ENCODE data around the gene SOX6.
"Not testable (repeated sequence)": the region's sequence is repeated elsewhere in the genome, so short reads cannot be mapped to it uniquely, and the experiment has no call there.

The SOX6 gene

DNA sequence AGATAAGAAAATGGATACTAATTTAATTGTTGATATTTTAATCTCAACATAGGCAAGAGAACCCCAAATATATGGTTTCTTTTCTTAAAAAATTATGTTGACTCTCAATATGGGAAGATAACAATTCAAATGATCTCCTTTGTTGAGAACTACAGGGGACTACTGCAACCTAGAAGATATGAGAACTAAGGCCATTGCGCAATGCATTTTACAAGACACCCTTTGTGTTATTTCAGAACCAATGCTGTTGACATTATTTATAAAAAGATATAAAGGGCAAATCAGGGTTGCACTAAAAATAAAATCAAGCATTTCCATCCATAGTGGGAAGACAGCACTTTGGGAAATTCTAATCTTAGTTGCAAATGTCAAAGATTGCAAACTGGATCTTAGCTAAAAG is 322.3 kb downstream of the SOX6 start:
- no peak for DNase-seq (ENCODE audit: low spot score)

DNA sequence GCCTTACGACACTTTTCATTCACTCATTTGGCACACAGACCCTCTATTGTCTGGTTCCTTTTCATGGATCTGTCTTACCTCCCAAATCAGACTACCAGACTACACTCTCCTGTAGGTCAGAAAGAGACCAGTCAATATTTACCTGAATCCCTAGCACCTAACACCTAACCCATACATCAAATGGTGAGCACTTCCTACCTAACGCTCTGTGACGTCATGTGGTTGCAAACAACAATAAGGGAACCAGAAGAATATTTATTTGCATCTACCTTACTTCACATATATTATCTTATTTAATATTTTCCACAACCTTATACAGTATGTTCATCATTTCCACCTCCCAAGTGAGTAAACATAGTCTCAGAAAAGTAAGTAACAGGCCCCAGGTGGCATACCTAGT is 323.4 kb downstream of the SOX6 start:
- no peak for DNase-seq (ENCODE audit: low spot score)

DNA sequence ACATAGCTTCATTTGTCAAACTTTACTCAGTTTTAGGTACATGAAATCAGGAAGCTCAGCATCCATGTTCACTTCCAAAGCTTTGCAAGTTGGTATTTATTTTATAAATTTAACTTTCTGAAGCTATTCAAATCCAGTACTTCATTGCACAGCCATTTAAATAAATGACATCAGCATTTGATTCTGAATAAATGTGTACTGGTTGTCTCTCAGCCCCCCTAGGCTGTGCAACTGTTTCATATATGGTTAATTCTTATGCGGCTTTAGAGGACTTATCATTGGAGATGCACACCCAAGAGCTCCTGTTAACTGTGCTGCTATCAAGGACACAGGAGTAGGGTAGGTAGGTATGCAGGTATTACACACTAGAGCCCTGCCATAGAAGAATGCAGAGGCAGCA is 325.1 kb downstream of the SOX6 start:
- DNase-seq (ENCODE audit: low spot score): no peak

DNA sequence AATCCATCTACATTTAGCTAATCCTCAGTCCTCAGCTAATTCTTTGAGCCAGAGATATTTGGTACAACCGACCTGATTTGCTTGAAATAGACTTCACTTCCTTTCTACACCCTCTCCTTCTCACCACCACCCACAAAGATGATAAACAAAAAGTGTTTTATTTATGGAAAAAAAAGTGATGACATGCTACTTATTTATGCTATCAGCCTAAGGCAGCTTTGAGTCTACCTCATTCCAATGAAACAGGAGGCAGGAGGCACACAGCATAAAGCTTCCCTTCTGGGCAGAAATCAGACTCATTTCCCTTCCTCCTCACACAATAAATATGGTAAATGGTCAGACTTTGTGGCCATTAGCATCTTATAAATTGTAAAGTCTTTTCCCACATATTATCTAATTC is 325.7 kb downstream of the SOX6 start:
- no peak for DNase-seq (ENCODE audit: low spot score)

DNA sequence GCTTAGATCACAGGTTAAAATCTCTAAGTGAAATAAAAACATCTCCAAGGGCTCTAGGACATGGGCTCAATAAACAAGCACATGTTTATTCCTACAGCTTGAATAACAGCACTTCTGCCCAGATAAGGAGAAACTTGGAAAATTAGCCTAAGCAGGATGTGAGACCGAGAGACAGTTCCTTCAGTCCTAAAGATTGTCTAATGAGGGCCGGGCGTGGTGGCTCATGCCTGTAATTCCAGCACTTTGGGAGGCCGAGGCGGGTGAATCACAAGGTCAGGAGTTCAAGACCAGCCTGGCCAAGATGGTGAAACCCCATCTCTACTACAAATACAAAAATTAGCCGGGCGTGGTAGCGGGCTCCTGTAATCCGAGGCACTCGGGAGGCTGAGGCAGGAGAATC is 327.2 kb downstream of the SOX6 start:
- not testable (repeated sequence) for DNase-seq (ENCODE audit: low spot score)

DNA sequence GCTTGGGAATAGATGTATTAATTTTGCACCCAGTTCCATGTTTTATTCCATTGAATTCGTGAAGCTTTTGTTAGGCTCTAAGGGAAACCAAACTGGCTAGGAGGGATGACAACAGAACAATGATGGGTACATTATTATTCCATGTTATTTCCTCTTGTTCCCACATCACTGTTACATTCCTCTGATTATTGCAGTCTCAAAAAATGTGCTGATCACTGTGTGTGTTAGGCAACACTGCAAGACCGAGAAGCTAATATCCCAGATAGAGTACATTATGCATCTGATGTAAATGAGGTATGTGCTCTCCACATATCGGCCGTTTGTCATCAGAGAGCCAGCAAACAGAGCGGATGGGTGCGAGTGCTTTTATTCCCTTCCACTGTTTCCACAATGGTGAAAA is 327.9 kb downstream of the SOX6 start:
- no peak for DNase-seq (ENCODE audit: low spot score)

DNA sequence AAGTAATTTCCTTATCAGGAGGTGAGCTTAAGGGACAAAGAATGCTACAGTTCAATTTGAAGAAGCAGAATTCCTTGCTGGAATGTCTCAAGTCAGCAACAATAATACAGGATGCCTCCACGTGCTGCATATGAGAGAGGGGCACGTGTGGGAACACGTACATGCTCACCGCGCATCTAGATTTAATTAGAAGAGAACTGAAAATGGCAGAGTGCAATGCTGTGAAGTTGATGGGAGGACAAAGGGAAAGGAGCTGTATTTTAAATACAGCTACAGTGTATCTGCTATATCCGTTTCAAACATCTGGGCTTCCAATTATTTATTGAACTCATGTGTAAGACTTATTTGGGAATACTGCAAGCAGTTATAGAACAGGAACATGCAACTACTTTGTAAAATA is 328.7 kb downstream of the SOX6 start:
- DNase-seq (ENCODE audit: low spot score): no peak

DNA sequence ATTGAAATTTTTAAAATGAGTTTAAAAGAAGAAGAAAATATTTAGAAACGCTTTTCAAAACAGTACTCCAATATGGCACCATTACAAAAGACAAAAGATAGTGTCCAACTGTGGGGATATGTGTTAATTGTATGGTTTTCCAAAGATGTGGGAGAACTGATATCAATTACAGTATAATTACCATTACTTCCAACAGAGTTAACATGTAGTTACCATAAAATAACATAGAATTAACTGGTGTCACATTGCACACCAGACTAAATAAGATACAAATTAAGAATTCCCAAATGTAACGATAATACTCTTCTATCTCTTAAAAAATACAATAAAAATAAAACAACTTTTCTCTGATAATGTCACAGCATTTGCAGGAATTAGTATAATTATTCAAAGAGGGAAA is 329.5 kb downstream of the SOX6 start:
- DNase-seq (ENCODE audit: low spot score): no peak

DNA sequence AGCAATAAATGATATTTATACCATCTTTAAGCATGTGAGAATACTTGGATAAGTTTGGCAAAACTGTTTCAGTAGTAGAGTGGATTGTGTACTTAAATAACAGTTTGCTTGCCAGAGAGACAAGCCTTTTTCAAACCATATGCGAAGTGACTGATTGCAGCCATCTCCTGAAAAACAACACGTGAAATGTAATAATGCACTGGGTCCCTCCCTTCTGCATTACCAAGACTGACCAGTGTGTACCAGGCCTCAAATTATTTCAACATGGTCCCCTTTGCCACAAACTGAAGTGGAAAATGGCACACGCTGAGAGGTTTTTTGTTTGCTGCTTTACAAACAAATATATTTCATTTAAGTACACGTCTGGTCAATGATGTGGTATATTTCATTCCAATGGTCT is 337.4 kb downstream of the SOX6 start:
- no peak for DNase-seq (ENCODE audit: low spot score)

DNA sequence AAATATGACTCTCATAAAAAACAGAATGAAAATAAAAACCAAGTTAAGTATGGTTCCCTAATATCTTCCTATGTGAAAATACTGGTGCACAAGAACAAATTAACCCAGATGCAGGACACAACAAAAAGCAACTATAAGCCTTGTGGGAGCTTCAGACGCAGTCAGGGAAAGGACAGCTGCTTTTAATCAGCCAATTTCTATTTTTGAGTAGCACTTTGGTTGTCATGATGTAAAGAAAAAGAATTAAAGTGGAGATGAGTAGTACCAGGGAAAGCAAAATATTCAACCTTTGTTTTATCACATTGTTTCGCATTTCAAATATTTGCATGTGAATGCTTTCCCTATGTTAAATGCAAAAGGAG is 339.9 kb downstream of the SOX6 start:
- no peak for DNase-seq (ENCODE audit: low spot score)

DNA sequence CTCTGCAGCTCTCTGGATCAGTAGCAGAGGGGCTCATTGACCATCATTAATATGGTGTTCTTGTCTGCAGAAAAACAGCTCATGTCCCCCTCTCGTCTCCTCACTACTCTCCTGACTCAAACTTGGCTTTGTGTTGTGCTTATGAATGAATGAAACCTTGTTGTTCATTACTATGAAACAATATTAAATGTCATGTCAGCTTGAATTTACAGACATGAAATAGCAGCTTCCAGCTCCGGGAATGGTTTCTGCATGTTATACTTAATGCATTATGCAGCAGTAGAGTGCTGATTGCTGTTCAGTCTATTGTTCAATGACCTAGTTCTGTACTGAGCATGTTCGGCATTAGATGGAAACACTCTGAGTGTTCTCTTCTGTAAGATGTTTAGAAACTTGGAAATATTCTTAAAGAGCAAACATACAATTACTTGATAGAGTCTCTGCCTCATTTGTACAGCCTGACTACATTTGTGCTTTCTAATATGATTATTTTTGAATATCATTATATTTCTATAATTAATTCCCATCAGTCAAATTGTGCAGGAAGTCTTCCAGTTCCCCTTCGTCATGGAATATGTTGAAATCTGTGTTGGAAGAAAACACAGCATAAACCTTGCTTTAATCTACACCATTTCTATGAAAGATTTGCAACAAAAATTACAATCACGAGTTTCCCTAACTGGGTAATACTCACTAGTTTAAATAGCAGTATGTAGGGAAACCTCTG is 340.4 kb downstream of the SOX6 start:
- DNase-seq (ENCODE audit: low spot score): no peak

DNA sequence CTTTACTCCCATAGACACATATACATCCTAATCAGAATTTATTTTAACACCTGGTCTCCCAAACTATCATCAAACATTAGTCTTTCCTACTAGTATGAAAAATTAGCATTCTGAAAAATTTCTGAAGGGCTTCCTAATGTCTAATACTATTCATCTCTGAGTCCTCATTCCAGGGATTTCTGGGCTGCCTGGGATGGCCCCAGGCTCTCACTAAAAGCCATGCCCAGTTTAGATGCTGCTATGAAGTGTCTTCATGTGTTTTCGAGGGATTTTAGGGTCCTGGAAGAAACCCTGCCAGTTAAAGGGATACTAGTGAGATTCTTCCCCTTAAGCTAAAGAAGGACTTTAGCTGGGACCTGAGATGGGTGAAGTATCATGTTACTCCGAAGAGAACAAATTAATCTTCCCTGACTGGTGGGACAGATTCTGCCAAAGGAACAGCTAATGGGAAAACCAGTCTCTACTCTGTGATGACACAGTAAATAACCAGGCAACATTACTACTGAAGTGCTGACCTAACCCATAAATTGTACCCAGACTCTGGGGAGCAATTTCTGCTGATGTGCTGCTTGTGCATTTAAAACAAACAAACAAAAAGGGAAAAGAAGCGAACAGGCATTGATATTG is 342.6 kb downstream of the SOX6 start:
- no peak for DNase-seq (ENCODE audit: low spot score)

DNA sequence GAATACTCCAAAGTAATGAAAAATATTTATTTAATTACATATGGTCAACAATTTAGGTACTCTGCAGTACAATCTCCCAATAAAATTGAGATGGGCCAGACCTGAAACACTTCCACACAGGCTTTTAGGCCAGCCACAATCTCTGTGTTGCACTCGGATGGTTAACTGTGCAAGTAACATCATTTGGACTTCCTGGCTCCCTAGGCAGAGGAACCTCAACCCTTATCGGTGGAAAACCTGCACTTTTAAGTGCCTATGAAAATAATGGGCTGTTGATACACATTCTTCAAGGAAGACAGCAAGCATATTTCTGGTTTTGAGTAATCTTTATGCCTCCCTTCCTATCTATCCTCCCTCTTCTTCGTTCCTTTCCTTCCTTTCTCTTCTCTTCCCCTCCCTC is 343.1 kb downstream of the SOX6 start:
- DNase-seq (ENCODE audit: low spot score): no peak

DNA sequence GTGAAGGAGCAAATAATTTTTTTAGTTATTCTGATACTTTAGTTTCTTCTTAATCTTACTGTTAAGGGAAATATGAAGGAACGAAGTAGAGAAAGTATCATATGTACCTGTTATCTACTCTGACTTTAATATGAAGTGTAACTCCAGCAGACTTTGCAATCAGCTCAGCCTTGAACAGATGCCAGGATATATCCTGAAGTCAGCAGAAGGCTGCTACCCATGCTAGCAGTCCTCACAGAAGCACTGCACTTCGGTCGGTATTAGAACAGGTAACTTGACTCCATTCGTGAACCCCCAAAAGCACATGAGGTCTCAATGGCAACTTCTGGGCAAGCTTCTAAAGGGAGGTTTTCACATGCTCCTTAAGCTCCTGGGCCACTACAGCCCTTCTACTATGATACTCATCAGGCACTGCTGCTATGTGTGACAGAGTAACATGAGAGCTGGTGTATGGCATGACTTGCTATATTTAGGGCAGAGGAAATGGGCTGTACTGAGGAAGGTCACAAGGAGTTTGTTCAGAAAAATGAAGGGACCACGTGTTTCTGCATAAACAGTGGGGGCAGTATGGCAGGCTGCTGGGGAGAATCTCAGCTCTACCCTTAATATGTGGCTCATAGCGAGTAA is 344.1 kb downstream of the SOX6 start:
- DNase-seq (ENCODE audit: low spot score): no peak

DNA sequence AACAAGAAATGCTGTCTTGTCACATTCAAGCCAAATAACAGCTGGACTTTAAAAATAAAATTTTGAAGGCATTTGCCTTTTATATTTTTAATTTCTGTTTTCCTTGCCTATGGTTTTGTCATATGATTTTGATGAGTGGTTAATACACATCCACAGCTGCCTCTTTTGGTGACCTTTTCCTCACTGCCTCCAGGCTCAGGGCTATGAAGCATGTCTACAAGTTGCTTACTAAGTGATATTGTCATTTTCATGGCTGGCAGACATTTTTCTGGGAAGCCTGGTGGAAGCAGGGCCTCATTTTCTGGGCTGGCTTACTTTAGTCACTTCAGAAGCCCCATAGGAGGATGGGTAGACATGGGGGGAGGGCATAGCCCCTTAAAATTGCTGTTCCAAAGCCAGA is 344.9 kb downstream of the SOX6 start:
- no peak for DNase-seq (ENCODE audit: low spot score)

DNA sequence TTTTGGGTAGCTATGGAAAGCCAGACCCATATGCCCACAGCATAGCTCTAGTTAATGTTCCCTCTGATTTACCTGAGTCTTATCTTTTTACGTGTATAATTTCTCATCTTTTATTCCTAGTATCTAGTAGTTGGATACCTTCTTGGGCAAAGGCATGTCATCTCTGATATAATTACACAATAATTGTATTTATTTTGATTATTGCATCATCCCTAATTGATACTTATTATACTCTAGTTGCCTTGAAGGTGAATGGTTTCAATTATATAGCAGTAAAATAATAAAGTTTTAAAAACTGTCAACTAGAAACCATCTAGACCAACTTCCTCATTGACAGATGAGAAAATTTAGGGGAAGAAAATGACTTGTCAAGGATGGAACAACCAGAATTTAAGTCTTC is 347.3 kb downstream of the SOX6 start:
- DNase-seq (ENCODE audit: low spot score): no peak

DNA sequence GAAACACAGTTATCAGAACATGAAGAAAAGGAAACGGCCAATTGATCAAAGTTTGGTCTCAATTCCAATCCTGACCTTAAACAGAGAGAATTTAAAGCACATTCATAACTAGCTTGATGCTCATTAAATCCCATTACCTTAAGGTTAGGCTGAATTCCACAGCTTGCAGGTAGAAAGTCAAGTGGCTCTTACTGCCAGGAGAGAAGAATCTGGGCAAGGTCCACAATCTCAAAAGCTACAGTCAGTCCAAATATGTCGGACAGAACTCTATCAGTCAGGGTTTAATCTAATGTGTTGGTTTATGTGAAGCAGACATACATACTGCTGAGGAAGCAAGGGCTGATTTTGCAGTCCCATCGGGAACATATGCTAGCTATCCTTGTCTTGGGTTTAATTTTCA is 348.8 kb downstream of the SOX6 start:
- no peak for DNase-seq (ENCODE audit: low spot score)

DNA sequence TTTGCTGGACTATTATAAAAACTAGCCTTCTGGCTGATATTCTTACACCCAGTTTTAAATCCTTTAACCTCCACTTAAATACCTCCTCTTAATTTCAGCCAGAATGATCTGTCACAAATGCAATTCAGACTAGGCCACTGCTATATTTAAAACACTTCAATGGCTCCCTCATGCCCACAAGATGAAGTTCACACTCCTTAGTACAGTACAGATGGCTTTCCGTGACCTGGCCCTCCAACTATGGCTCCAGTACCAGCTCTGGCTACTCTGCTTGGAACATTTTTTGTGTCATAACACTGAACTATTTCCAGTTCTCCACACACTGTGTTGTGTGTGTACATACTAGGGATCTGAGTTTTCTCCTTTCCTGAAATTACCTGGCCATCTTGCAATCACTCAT is 353.4 kb downstream of the SOX6 start:
- DNase-seq (ENCODE audit: low spot score): no peak

DNA sequence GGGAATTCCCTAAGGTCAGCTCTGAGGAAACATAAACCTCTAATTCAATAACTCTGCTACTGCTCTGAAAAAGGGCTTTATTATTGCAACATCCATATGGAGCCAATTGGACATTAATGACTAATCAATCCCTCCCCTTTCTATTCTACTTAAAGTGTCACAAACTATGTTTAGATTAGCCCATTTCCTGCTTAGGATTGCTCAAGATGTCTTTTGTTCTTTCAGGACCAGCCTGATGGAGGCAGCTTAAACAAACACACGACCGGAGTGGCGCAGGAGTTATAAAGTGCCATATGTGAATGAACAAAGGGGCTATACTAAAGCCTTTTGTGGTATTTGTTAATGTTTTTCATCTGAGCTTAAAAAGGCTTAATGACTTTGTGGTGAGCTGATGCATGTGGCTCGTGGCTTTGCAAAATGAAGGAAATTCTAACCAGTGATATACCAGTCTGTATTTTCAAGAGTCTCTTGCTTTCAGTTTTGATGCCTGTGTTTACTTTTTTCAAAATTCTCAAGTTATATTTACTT is 354.4 kb downstream of the SOX6 start:
- DNase-seq (ENCODE audit: low spot score): no peak

DNA sequence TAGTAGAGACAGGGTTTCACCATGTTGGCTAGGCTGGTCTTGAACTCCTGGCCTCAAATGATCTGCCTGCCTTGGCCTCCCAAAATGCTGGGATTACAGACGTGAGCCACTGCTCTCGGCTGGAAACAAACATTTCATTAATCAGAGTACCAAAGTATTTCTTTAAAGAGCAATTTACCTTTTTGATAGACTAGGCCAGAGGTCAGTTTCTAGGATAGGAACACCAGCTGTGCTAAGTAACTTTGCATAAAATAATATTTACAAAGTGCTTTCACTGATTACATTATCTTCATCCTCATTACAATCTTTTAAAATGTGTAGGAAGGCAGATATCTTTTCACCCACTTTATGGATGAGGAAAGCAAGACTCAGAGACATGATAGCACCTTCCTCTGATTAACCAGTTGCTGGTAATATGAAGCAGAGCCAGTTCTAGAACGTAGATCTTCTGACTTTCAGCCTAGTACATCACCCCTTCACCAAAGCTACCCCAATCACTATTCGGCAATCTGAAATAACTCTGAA is 355.2 kb downstream of the SOX6 start:
- DNase-seq (ENCODE audit: low spot score): no peak

DNA sequence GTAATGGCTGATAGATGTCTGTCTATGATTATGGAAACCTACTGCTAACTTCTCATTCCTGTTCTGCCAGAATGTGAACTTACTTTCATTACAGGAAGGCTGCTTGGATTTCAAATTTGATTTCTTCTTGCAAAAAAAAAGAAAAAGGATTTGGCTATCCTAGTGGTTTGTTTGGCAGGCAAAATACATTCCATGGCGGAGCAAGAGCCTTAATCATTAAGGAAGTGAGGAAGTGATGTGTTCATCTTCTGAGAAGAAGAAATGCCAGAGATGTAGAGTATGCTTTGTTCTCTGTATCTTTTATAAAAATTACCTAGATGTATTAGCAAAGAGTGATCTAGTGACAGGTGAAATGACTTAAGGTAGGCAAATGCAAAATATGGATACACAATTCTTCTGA is 356.3 kb downstream of the SOX6 start:
- no peak for DNase-seq (ENCODE audit: low spot score)

DNA sequence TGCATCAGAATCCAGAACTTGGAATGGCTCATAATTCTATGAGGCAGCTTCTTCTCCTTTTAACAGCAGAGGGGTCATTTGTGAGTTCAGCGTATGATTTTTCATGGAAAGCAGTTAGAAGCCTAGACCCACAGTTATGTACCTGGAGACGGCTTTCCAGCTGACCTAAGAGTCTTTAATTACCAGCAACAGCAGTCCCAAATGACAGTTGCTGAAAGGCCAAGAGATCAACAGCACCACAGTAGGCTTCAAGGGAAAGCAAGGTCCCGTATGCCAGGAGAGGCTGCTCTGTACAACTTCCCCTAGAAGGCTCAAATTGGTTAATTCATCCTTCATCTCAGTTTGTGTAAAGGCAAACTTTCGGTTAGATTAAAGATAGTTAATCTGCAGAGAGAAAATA is 363.0 kb downstream of the SOX6 start:
- DNase-seq (ENCODE audit: low spot score): no peak

DNA sequence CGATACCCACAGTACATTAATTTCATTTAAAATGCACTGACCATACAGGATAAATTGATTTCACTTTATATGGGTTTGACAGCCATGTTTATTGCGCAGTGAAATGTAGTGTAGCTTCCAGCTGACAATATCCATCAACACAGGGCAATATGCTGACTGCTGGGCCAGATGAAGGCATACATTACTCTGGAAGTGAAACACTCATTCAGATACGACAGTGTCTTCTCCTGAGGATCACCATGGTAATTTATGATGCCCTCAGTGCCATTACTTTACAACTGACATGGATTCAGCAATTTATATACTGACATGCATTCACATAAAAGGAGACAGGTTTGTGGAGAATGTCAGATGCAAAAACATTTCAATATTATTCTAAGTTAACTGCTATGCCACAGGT is 365.1 kb downstream of the SOX6 start:
- no peak for DNase-seq (ENCODE audit: low spot score)

All from germinal center (tissue), 1 donor.